ENCODE measurements around the gene SMAD3.
"Not testable (repeated sequence)": the region's sequence is repeated elsewhere in the genome, so short reads cannot be mapped to it uniquely, and the experiment has no call there.

Gene SMAD3

GRCh38 chr15:67110958-67111864 lies 45.8 kb downstream of the SMAD3 start:
- DNase-seq: no peak

- DNase-seq: no peak
Observed at GRCh38 chr15:67114046-67114445, 48.6 kb downstream of the SMAD3 start.

GRCh38 chr15:67114846-67115585 lies 49.6 kb downstream of the SMAD3 start:
- DNase-seq: no peak

- no peak for DNase-seq
Observed at GRCh38 chr15:67115586-67115969, 50.2 kb downstream of the SMAD3 start.

GRCh38 chr15:67116742-67117141 lies 51.3 kb downstream of the SMAD3 start:
- DNase-seq: no peak

GRCh38 chr15:67117370-67117769 lies 52.0 kb downstream of the SMAD3 start:
- no peak for DNase-seq

- DNase-seq: no peak
Observed at GRCh38 chr15:67118808-67119207, 53.4 kb downstream of the SMAD3 start.

GRCh38 chr15:67119238-67119846 lies 53.9 kb downstream of the SMAD3 start:
- no peak for DNase-seq

- no peak for DNase-seq
Observed at GRCh38 chr15:67120009-67120838, 54.8 kb downstream of the SMAD3 start.

- peak; percentile 81 for DNase-seq
Observed at GRCh38 chr15:67120839-67121643, 55.6 kb downstream of the SMAD3 start.

GRCh38 chr15:67121644-67122605 lies 56.5 kb downstream of the SMAD3 start:
- no peak for DNase-seq

GRCh38 chr15:67122816-67123215 lies 57.4 kb downstream of the SMAD3 start:
- not testable (repeated sequence) for DNase-seq

GRCh38 chr15:67123291-67123690 lies 57.9 kb downstream of the SMAD3 start:
- DNase-seq: not testable (repeated sequence)

GRCh38 chr15:67124111-67124510 lies 58.7 kb downstream of the SMAD3 start:
- no peak for DNase-seq

- no peak for DNase-seq
Observed at GRCh38 chr15:67124911-67125588, 59.6 kb downstream of the SMAD3 start.

- DNase-seq: peak; percentile 74
Observed at GRCh38 chr15:67125589-67126502, 60.4 kb downstream of the SMAD3 start.

- no peak for DNase-seq
Observed at GRCh38 chr15:67126551-67127330, 61.3 kb downstream of the SMAD3 start.

GRCh38 chr15:67127331-67127664 lies 61.9 kb downstream of the SMAD3 start:
- DNase-seq: no peak

All from right forelimb (tissue), 1 donor.